ENCODE data around the gene HAND2.

The HAND2 gene

DNA sequence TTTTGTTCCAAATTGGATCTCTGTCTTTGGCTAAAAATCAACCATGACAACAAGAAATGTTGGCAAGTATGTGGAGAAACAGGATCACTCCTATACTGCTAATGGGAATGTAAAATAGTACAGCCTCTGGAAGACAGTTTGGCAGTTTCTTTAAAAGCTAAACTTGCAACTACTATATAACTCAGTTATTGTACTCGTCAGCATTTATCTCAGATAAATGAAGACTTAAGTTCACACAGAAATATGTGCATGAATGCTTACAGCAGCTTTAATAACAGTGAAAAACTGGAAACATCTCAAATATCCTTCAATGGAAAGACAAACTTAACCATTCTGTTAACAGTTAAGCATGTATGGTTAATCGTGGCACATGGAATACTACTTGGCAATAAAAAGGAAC lies 15.4 kb upstream of the HAND2 start:
- H3K9me3 ChIP-seq (ENCODE audit: severe bottlenecking), result no peaks in the 10 kb centered on the region
- no peak overlapping the region for H3K27ac ChIP-seq (ENCODE audit: poor library complexity, severe bottlenecking)
- H3K4me3 ChIP-seq (ENCODE audit: severe bottlenecking), result no peak overlapping the region
- no peak for DNase-seq (ENCODE audit: low spot score)
- H3K4me1 ChIP-seq (ENCODE audit: insufficient read depth, poor library complexity, severe bottlenecking), result no peaks in the 10 kb centered on the region
- H3K36me3 ChIP-seq (ENCODE audit: low read depth), result no peaks in the 10 kb centered on the region
- H3K27me3 ChIP-seq (ENCODE audit: insufficient read depth, poor library complexity, severe bottlenecking), result peaks cover 86% of the 10 kb centered on the region
- no peak for ATAC-seq (ENCODE audit: low read depth)
- TF ChIP-seq CTCF (IDR thresholded peaks at IDR 0.05; ENCODE audit: poor library complexity, severe bottlenecking), result no peak

- no peaks in the 10 kb centered on the region for H3K9me3 ChIP-seq (ENCODE audit: severe bottlenecking)
- ATAC-seq (ENCODE audit: low read depth) (no peak), DNase-seq (ENCODE audit: low spot score) (no peak)
- no peak for TF ChIP-seq CTCF (IDR thresholded peaks at IDR 0.05; ENCODE audit: poor library complexity, severe bottlenecking)
- no peaks in the 10 kb centered on the region for H3K4me1 ChIP-seq (ENCODE audit: insufficient read depth, poor library complexity, severe bottlenecking)
- H3K27me3 ChIP-seq (ENCODE audit: insufficient read depth, poor library complexity, severe bottlenecking), result peaks cover 92% of the 10 kb centered on the region
- H3K27ac ChIP-seq (ENCODE audit: poor library complexity, severe bottlenecking), result no peak overlapping the region
- no peak overlapping the region for H3K4me3 ChIP-seq (ENCODE audit: severe bottlenecking)
- no peaks in the 10 kb centered on the region for H3K36me3 ChIP-seq (ENCODE audit: low read depth)
These were observed 13.2 kb upstream of the HAND2 start for GRCh38 chr4:173543266-173543665.

- Histone ChIP-seq H3K4me3 (ENCODE audit: severe bottlenecking) (no peak overlapping the region), H3K27me3 (ENCODE audit: insufficient read depth, poor library complexity, severe bottlenecking) (peaks cover 96% of the 10 kb centered on the region), H3K9me3 (ENCODE audit: severe bottlenecking) (no peaks in the 10 kb centered on the region), H3K36me3 (ENCODE audit: low read depth) (no peaks in the 10 kb centered on the region), H3K27ac (ENCODE audit: poor library complexity, severe bottlenecking) (no peak overlapping the region), H3K4me1 (ENCODE audit: insufficient read depth, poor library complexity, severe bottlenecking) (no peaks in the 10 kb centered on the region)
- TF ChIP-seq CTCF (IDR thresholded peaks at IDR 0.05; ENCODE audit: poor library complexity, severe bottlenecking), result no peak
- DNase-seq (ENCODE audit: low spot score), result no peak
- ATAC-seq (ENCODE audit: low read depth), result no peak
These were observed 10.0 kb upstream of the HAND2 start for GRCh38 chr4:173539986-173540385.

DNA sequence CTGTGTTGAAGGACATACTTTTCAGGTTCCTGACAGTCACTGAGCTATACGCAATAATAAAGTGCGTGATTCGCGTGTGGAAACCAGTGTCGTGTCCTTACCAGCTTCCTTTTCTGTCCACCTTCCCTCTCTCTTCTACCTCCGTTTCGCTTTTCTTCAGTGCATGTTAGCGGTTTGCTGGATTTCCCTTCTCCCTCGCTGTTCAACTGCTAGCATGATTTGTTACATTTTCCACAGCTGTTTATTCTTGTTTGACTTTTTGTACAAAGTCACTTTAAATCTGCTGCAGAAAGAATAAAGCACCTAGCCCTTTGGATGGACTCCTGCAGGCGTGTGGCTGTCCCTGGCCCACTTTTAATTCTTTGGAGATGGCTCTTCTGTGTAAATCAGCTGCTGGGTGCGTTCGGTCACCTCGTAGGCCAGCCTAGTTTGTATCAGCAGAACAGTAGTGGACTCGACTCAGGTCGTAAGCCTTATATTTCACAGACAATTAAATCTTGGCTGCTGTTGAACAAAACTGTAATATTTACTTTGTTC lies 8.9 kb upstream of the HAND2 start:
- DNase-seq (ENCODE audit: low spot score), result no peak
- Histone ChIP-seq H3K4me3 (ENCODE audit: severe bottlenecking) (no peak overlapping the region), H3K27me3 (ENCODE audit: insufficient read depth, poor library complexity, severe bottlenecking) (peaks cover 97% of the 10 kb centered on the region), H3K27ac (ENCODE audit: poor library complexity, severe bottlenecking) (no peak overlapping the region), H3K4me1 (ENCODE audit: insufficient read depth, poor library complexity, severe bottlenecking) (no peaks in the 10 kb centered on the region), H3K36me3 (ENCODE audit: low read depth) (no peaks in the 10 kb centered on the region), H3K9me3 (ENCODE audit: severe bottlenecking) (no peaks in the 10 kb centered on the region)
- ATAC-seq (ENCODE audit: low read depth), result no peak
- TF ChIP-seq CTCF (IDR thresholded peaks at IDR 0.05; ENCODE audit: poor library complexity, severe bottlenecking), result no peak

- H3K27ac ChIP-seq (ENCODE audit: poor library complexity, severe bottlenecking), result no peak overlapping the region
- H3K36me3 ChIP-seq (ENCODE audit: low read depth), result no peaks in the 10 kb centered on the region
- TF ChIP-seq CTCF (IDR thresholded peaks at IDR 0.05; ENCODE audit: poor library complexity, severe bottlenecking), result no peak
- peaks cover 97% of the 10 kb centered on the region for H3K27me3 ChIP-seq (ENCODE audit: insufficient read depth, poor library complexity, severe bottlenecking)
- no peaks in the 10 kb centered on the region for H3K4me1 ChIP-seq (ENCODE audit: insufficient read depth, poor library complexity, severe bottlenecking)
- no peak overlapping the region for H3K4me3 ChIP-seq (ENCODE audit: severe bottlenecking)
- ATAC-seq (ENCODE audit: low read depth) (no peak), DNase-seq (ENCODE audit: low spot score) (no peak)
- no peaks in the 10 kb centered on the region for H3K9me3 ChIP-seq (ENCODE audit: severe bottlenecking)
These were observed 8.3 kb upstream of the HAND2 start for GRCh38 chr4:173538148-173538908.

Data from RWPE2 (cell line).